22Rv1 (cell line): ENCODE data around the gene ICA1.

Experiments
- H3K27ac ChIP-seq: fragments of 450-650 bp; 2 replicates; pipeline ENCODE4 v1.5.1; 2017
- CTCF ChIP-seq: fragments of 450-650 bp; IDR thresholded peaks from 2 replicates; pipeline ENCODE4 v1.5.1; 2017; ENCODE audit warnings: mild to moderate bottlenecking
- ZFX ChIP-seq: fragments of 450-650 bp; IDR thresholded peaks from 2 replicates; pipeline ENCODE4 v1.6.1; 2017; ENCODE audit warnings: antibody characterized with exemption, borderline replicate concordance

ICA1 gene

DNA sequence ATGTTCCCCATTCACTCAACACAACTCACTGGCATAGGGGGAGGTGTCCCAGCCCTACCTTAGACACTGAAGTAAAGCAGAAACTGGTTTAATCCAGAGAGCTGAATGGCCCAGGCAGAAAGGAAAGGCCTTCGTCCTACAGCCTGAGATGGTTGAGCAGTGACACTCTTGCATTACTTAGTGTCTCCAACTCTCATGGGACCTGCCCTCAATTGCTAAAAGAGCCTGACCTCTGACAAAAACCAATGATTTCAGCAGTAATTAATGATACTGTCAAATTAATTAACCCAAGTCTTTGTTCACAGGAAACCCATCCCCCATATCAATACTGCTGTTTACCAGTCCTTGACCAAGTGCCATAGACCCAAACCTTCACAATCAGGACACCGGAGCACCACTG lies 48.6 kb downstream of the ICA1 start:
- no peak for TF ChIP-seq CTCF
- TF ChIP-seq ZFX = no peak
- H3K27ac ChIP-seq = no peak overlapping the region

- TF ChIP-seq CTCF = no peak
- TF ChIP-seq ZFX = no peak
- no peak overlapping the region for H3K27ac ChIP-seq
These were observed 49.3 kb downstream of the ICA1 start for GRCh38 chr7:8212638-8213037.

DNA sequence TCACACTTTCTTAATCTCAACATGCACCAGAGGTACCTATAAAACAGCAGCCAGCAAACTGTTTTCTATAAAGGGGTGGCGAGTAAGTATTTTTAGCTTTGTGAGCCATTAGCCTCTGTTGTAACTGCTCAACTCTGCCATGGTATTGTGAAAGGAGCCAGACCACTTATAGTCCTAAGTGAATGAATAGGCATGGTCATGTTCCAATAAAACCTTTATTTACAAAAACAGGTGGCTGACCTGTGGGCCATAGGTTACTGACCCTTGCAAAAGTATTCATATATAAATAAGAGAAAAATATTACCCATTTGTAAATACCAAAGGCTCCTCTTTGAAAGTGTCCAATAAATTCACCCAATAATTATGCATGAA lies 50.3 kb downstream of the ICA1 start:
- TF ChIP-seq ZFX (no peak), CTCF (no peak)
- H3K27ac ChIP-seq = no peak overlapping the region

DNA sequence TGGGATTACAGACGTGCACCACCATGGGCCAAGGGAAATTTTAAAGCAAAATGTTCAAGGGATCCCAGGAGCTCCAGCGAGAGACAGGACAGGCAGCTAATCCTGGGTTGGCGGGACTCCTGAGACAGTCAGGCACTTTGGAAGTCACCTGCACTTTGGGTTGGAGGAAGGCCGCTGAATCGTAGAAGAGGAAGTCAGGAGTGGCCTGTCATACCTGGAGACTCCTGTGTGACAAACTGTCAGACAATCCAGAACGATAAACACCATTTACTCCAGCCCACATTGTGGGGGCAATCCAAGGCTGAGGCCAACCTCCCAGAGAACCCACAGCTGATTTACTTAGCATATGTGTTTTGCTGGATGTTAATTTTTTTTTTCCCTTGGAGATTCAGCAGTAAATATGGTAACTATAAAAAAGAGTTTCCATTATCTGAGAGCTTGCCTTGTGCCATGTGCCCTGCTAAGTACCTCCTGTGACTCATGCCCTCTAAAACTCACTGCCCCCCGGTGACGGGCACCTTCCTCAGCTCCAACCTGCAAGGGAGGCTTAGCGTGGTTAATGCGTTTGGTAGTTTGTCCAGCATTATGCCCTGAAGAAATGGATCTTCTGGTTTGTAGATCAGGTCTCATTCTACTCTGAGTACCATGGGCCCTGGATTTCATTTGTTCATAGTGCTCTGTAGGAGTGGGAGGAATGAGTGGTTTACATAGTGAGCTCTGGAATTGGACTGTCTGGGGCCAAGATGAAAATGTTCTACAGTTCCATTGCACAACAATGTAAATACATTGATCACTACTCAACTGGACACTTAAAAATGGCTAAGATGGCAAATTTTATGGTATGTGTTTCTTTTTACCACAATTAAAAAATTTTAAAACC lies 50.9 kb downstream of the ICA1 start:
- H3K27ac ChIP-seq = no peak overlapping the region
- TF ChIP-seq ZFX (no peak), CTCF (no peak)

- H3K27ac ChIP-seq = no peak overlapping the region
- TF ChIP-seq ZFX = no peak
- no peak for TF ChIP-seq CTCF
These were observed 52.6 kb downstream of the ICA1 start for GRCh38 chr7:8209353-8209752.

DNA sequence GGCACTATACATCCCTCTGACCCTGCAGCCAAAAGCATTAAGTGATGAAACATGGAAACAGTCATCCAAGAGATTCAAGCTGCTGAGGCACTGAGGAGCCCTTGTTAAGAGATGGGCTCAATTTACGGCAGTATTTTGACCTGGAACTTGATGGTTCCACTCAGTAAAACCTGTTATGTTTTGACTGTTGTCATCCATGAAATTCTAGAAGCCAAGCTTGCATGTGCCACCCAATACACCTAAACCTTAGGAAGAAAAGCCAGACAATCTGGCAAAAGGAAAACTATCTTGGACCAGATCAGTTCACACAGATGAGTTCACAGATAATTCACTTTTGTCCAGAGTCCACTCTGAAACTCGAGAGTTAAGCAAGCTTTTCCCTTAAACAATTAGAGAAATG lies 53.2 kb downstream of the ICA1 start:
- H3K27ac ChIP-seq = no peak overlapping the region
- TF ChIP-seq ZFX (no peak), CTCF (no peak)

DNA sequence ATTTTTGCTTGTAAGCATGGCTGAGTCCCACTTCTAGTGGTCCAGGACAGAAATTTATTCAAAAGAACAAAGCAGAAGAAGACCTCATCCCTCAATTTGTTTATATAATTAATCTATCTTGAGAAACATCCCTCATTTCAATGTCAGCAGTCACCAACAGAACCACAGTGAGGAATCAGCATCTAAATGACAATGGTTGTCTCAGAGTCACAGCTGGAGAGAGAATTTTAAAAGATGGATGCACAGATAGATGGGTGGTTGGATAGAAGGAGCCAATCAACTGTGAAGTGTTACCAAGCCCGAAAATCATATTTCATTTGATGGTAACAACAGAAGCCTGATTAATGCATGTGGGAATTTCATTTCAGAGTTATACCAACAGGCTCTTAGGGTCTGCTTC lies 55.0 kb downstream of the ICA1 start:
- H3K27ac ChIP-seq = no peak overlapping the region
- no peak for TF ChIP-seq ZFX
- TF ChIP-seq CTCF = no peak
